HepG2 (cell line): ENCODE data around the gene PCYOX1L. TPM values are rescaled to one million over a fixed set of nuclear protein-coding genes. Genes with fewer than 3 reads are reported as not detected.
A peak's percentile ranks its signal among the peaks of the same experiment; 100 is the strongest.

Experiments used
- AGO1 ChIP-seq: fragments of 200-400 bp; formaldehyde crosslinking; IDR thresholded peaks from 2 replicates; pipeline ENCODE4 v1.6.1; 2017; ENCODE audit warnings: mild to moderate bottlenecking, low read depth, low read length, moderate library complexity; ENCODE audit not compliant: poor library complexity, severe bottlenecking
- ATAD3A ChIP-seq: sonication (generic); formaldehyde crosslinking; IDR thresholded peaks from 2 replicates; pipeline ENCODE4 v1.4.0; 2020; ENCODE audit warnings: missing genetic modification reagents
- BRD4 ChIP-seq: sonication (generic); formaldehyde crosslinking; IDR thresholded peaks from 2 replicates; pipeline ENCODE4 v1.4.0; 2020; ENCODE audit warnings: missing genetic modification reagents
- CEBPB ChIP-seq: IDR thresholded peaks from 2 replicates; pipeline ENCODE4 v1.6.1; 2011; ENCODE audit warnings: low read depth, low read length, improper control_type of control experiment, borderline replicate concordance
- CHCHD3 ChIP-seq: sonication (generic); formaldehyde crosslinking; IDR thresholded peaks from 2 replicates; pipeline ENCODE4 v1.8.0; 2022; ENCODE audit warnings: mild to moderate bottlenecking, missing genetic modification reagents, moderate library complexity
- DMTF1 ChIP-seq: sonication (generic); formaldehyde crosslinking; IDR thresholded peaks from 2 replicates; pipeline ENCODE4 v1.4.0; 2020; ENCODE audit warnings: mild to moderate bottlenecking, missing genetic modification reagents
- HCFC1 ChIP-seq: fragments of 150-350 bp; IDR thresholded peaks from 2 replicates; pipeline ENCODE4 v1.6.1; 2014; ENCODE audit warnings: low read depth, low read length
- HDAC1 ChIP-seq: sonication (generic); formaldehyde crosslinking; IDR thresholded peaks from 2 replicates; pipeline ENCODE4 v1.5.1; 2020; ENCODE audit warnings: mild to moderate bottlenecking, missing genetic modification reagents
- JDP2 ChIP-seq: sonication (generic); formaldehyde crosslinking; IDR thresholded peaks from 2 replicates; pipeline ENCODE4 v1.8.1; 2022; ENCODE audit warnings: missing genetic modification reagents, borderline replicate concordance
- KMT2B ChIP-seq: IDR thresholded peaks from 2 replicates; pipeline ENCODE4 v1.6.1; 2016; ENCODE audit warnings: missing genetic modification reagents, missing compliant biosample characterization
- NBN ChIP-seq: fragments of 450-650 bp; conservative IDR thresholded peaks from 2 replicates; pipeline ENCODE4 v1.6.1; 2017
- SETDB1 ChIP-seq: sonication (generic); formaldehyde crosslinking; IDR thresholded peaks from 2 replicates; pipeline ENCODE4 v1.5.1; 2020; ENCODE audit warnings: missing genetic modification reagents, mild to moderate bottlenecking, borderline replicate concordance
- TCF12 ChIP-seq, 2 experiments: fragments of 450-650 bp in 1 of 2; sonication (generic) in 1 of 2; formaldehyde crosslinking in 1 of 2; IDR thresholded peaks; 2 replicates each; pipeline versions ENCODE4 v1.6.1 to v1.8.0; 2017 to 2022; ENCODE audit warnings: antibody characterized with exemption in 1 of 2, mild to moderate bottlenecking in 1 of 2, missing genetic modification reagents in 1 of 2, moderate library complexity in 1 of 2
- ZNF382 ChIP-seq: sonication (generic); formaldehyde crosslinking; IDR thresholded peaks from 2 replicates; pipeline ENCODE4 v1.5.0; 2020; ENCODE audit warnings: missing genetic modification reagents, mild to moderate bottlenecking, borderline replicate concordance
- ZNF543 ChIP-seq: sonication (generic); formaldehyde crosslinking; IDR thresholded peaks from 2 replicates; pipeline ENCODE4 v1.4.0; 2020; ENCODE audit warnings: mild to moderate bottlenecking, missing genetic modification reagents
- ZNF615 ChIP-seq: sonication (generic); formaldehyde crosslinking; IDR thresholded peaks from 2 replicates; pipeline ENCODE4 v1.5.0; 2020; ENCODE audit warnings: mild to moderate bottlenecking, missing genetic modification reagents, borderline replicate concordance
- ZNF766 ChIP-seq: sonication (generic); formaldehyde crosslinking; IDR thresholded peaks from 2 replicates; pipeline ENCODE4 v1.5.0; 2020; ENCODE audit warnings: missing genetic modification reagents, borderline replicate concordance
- ZNF775 ChIP-seq: sonication (generic); formaldehyde crosslinking; IDR thresholded peaks from 2 replicates; pipeline ENCODE4 v1.4.0; 2020; ENCODE audit warnings: missing genetic modification reagents, mild to moderate bottlenecking, moderate library complexity, borderline replicate concordance
- ZNF790 ChIP-seq: sonication (generic); formaldehyde crosslinking; IDR thresholded peaks from 2 replicates; pipeline ENCODE4 v1.8.0; 2022; ENCODE audit warnings: missing genetic modification reagents, mild to moderate bottlenecking, borderline replicate concordance
- ZSCAN5A ChIP-seq: sonication (generic); formaldehyde crosslinking; IDR thresholded peaks from 2 replicates; pipeline ENCODE4 v1.8.0; 2022; ENCODE audit warnings: mild to moderate bottlenecking, missing genetic modification reagents, borderline replicate concordance
- polyA plus RNA-seq, 8 experiments: library from polyadenylated mRNA; depleted of rRNA in 3 of 8; stranded (reverse) in 7 of 8; unstranded in 1 of 8; fragments of >200 nt; fragmentation: Illumina TruSeq in 4 of 8; extraction: Trizol in 4 of 8; gene quantifications; 2 replicates each; pipeline versions ENCODE4 v1.2.1 to v1.2.3, GENCODE V29; 2011 to 2016; ENCODE audit warnings: low read depth in 4 of 8, missing spikeins in 1 of 8, mixed read lengths in 1 of 8; ENCODE audit not compliant: insufficient read depth in 1 of 8
- total RNA-seq, 5 experiments: library from RNA; depleted of rRNA; stranded (reverse); fragments of >200 nt; fragmentation: Illumina TruSeq; extraction: Trizol; gene quantifications; 2 replicates each; pipeline ENCODE4 v1.2.3, GENCODE V29; 2016; ENCODE audit warnings: low read depth in 1 of 5
- TF ChIP-seq, protein P1 (sequence below), 2 experiments: sonication (generic) in 1 of 2; formaldehyde crosslinking in 1 of 2; IDR thresholded peaks; 2 replicates each; pipeline versions ENCODE4 v1.4.0 to v1.6.1; 2016 to 2020; ENCODE audit warnings: borderline replicate concordance in 1 of 2, low read depth in 1 of 2, mild to moderate bottlenecking in 1 of 2, missing genetic modification reagents in 1 of 2
- TF ChIP-seq, protein P2 (sequence below): sonication (generic); formaldehyde crosslinking; conservative IDR thresholded peaks from 2 replicates; pipeline ENCODE4 v1.4.0; 2020; ENCODE audit warnings: missing genetic modification reagents

Gene PCYOX1L
- total and polyA plus RNA-seq, 2 of the 13 experiments (the other 11 are each of a cell fraction or from before 2014, with no cell fraction given), result 1.00 to 3.7 TPM

GRCh38 chr5:149322518-149322917 lies 35.3 kb upstream of the PCYOX1L start (continued):
- TF ChIP-seq ZSCAN5A (CRISPR knock-in tag) (no peak), ZNF543 (CRISPR knock-in tag) (no peak), TCF12 (IDR thresholded peaks at IDR 0.05) (no peak), TCF12 (CRISPR knock-in tag; IDR thresholded peaks at IDR 0.05) (no peak), ZNF382 (CRISPR knock-in tag) (no peak), CHCHD3 (CRISPR knock-in tag) (no peak), NBN (no peak), DMTF1 (CRISPR knock-in tag) (no peak), BRD4 (CRISPR knock-in tag) (no peak), CEBPB (no peak), ZNF790 (CRISPR knock-in tag) (no peak), KMT2B (CRISPR knock-in tag) (no peak), HCFC1 (no peak), ZNF615 (CRISPR knock-in tag) (no peak), ZNF775 (CRISPR knock-in tag) (no peak), ZNF766 (CRISPR knock-in tag) (no peak), HDAC1 (CRISPR knock-in tag) (peak; percentile 83), AGO1 (no peak), SETDB1 (no peak), ATAD3A (CRISPR knock-in tag) (no peak), JDP2 (CRISPR knock-in tag) (no peak)
- TF ChIP-seq, protein P1, sequence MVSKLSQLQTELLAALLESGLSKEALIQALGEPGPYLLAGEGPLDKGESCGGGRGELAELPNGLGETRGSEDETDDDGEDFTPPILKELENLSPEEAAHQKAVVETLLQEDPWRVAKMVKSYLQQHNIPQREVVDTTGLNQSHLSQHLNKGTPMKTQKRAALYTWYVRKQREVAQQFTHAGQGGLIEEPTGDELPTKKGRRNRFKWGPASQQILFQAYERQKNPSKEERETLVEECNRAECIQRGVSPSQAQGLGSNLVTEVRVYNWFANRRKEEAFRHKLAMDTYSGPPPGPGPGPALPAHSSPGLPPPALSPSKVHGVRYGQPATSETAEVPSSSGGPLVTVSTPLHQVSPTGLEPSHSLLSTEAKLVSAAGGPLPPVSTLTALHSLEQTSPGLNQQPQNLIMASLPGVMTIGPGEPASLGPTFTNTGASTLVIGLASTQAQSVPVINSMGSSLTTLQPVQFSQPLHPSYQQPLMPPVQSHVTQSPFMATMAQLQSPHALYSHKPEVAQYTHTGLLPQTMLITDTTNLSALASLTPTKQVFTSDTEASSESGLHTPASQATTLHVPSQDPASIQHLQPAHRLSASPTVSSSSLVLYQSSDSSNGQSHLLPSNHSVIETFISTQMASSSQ (IDR thresholded peaks at IDR 0.05; ENCODE audit: low read depth), result no peak
- TF ChIP-seq, protein P1 (CRISPR knock-in tag; IDR thresholded peaks at IDR 0.05; ENCODE audit: borderline replicate concordance), result no peak
- TF ChIP-seq, protein P2, sequence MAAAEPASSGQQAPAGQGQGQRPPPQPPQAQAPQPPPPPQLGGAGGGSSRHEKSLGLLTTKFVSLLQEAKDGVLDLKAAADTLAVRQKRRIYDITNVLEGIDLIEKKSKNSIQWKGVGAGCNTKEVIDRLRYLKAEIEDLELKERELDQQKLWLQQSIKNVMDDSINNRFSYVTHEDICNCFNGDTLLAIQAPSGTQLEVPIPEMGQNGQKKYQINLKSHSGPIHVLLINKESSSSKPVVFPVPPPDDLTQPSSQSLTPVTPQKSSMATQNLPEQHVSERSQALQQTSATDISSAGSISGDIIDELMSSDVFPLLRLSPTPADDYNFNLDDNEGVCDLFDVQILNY, result no peak
